ENCODE data around the gene ATF7.

- TF ChIP-seq POLR2A (IDR thresholded peaks at IDR 0.05), result no peak
- no peak for TF ChIP-seq POLR2AphosphoS5 (IDR thresholded peaks at IDR 0.05)
Measured at GRCh38 chr12:53552361-53553327, 73.5 kb downstream of the ATF7 start.

Data from spleen (tissue), 3 donors.